ENCODE measurements around the gene TMEM267.
"Not testable (repeated sequence)": the region's sequence is repeated elsewhere in the genome, so short reads cannot be mapped to it uniquely, and the experiment has no call there.

The TMEM267 gene

GRCh38 chr5:43483298-43484105 lies at the start of gene TMEM267:
TMEM267 (minus strand) TSS chr5:43483865; CDS start chr5:43453969, 29,896 bp downstream.
- peak; percentile 75 to 79 for DNase-seq (ENCODE audit: low read depth in 2 of 2)

- no peak for DNase-seq (ENCODE audit: low read depth in 2 of 2)
Observed at GRCh38 chr5:43530648-43531047, 47.0 kb upstream of the TMEM267 start.

- DNase-seq (ENCODE audit: low read depth in 2 of 2): no peak
Observed at GRCh38 chr5:43523662-43524072, 40.0 kb upstream of the TMEM267 start.

GRCh38 chr5:43520615-43521014 lies 37.0 kb upstream of the TMEM267 start:
- DNase-seq (ENCODE audit: low read depth in 2 of 2): no peak

GRCh38 chr5:43515678-43516048 lies 32.0 kb upstream of the TMEM267 start:
- no peak for DNase-seq (ENCODE audit: low read depth in 2 of 2)

GRCh38 chr5:43514816-43515677 lies 31.4 kb upstream of the TMEM267 start, which contains the start of gene C5orf34:
C5orf34 (minus strand) TSS chr5:43515148; CDS start chr5:43509339, 5,809 bp downstream.
- DNase-seq (ENCODE audit: low read depth in 2 of 2): peak; percentile 88 to 95

GRCh38 chr5:43514471-43514815 lies 30.8 kb upstream of the TMEM267 start:
- DNase-seq (ENCODE audit: low read depth in 2 of 2): peak; percentile 6 to 23

GRCh38 chr5:43514025-43514424 lies 30.4 kb upstream of the TMEM267 start:
- DNase-seq (ENCODE audit: low read depth in 2 of 2): no peak

GRCh38 chr5:43511062-43511461 lies 27.4 kb upstream of the TMEM267 start:
- DNase-seq (ENCODE audit: low read depth in 2 of 2): not testable (repeated sequence)

- no peak for DNase-seq (ENCODE audit: low read depth in 2 of 2)
Observed at GRCh38 chr5:43498581-43498980, 14.9 kb upstream of the TMEM267 start.

- no peak for DNase-seq (ENCODE audit: low read depth in 2 of 2)
Observed at GRCh38 chr5:43497311-43498104, 13.8 kb upstream of the TMEM267 start.

GRCh38 chr5:43491326-43491725 lies 7.7 kb upstream of the TMEM267 start:
- DNase-seq (ENCODE audit: low read depth in 2 of 2): no peak

GRCh38 chr5:43486353-43486752 lies 2.7 kb upstream of the TMEM267 start:
- no peak for DNase-seq (ENCODE audit: low read depth in 2 of 2)

GRCh38 chr5:43485406-43485805 lies 1.7 kb upstream of the TMEM267 start:
- no peak for DNase-seq (ENCODE audit: low read depth in 2 of 2)

- peak; percentile 73 to 75 for DNase-seq (ENCODE audit: low read depth in 2 of 2)
Observed at GRCh38 chr5:43484106-43484849, 613 bp upstream of the TMEM267 start.

- DNase-seq (ENCODE audit: low read depth in 2 of 2): no peak
Observed at GRCh38 chr5:43482490-43483297, 971 bp downstream of the TMEM267 start.

GRCh38 chr5:43469671-43470391 lies 13.8 kb downstream of the TMEM267 start:
- DNase-seq (ENCODE audit: low read depth in 2 of 2): no peak

GRCh38 chr5:43467100-43467499 lies 16.6 kb downstream of the TMEM267 start:
- no peak for DNase-seq (ENCODE audit: low read depth in 2 of 2)

GRCh38 chr5:43465455-43465854 lies 18.2 kb downstream of the TMEM267 start:
- DNase-seq (ENCODE audit: low read depth in 2 of 2): not testable (repeated sequence)

- DNase-seq (ENCODE audit: low read depth in 2 of 2): no peak
Observed at GRCh38 chr5:43461066-43461465, 22.6 kb downstream of the TMEM267 start.
